ENCODE measurements around the gene KLHL8.

DNA sequence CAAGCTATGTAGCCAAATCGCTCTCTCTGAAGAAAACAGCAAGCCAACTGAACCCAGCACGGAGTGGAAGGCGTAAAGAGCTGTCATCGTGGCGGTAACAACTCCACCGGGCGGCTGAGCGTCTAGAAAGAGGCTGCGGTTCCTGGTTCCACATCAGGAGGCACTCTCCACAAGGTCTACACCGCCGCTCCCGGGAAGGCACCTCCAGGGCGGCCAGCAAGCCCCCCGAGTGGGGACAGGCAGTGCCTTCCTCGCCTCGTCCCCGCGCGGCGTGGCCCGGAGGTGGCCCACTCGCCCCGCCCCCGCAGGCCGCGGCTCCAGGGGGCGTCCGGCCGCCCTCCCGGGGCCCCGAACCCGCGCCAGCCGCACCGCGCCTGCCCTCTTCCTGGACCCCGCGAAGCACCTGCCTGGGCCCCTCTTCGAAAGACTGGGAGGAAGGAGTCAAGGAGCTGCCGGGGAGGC is 755 bp downstream of the KLHL8 start:
- TF ChIP-seq TAF1 (IDR thresholded peaks at IDR 0.05; ENCODE audit: low read depth, low read length) (no peak), SPI1 (IDR thresholded peaks at IDR 0.05; ENCODE audit: low read depth, low read length) (no peak), POLR2A (IDR thresholded peaks at IDR 0.05; ENCODE audit: low read depth, low read length) (no peak), PAX5 (IDR thresholded peaks at IDR 0.05; ENCODE audit: insufficient read depth, low read length, severe bottlenecking) (no peak), POLR2AphosphoS5 (IDR thresholded peaks at IDR 0.05; ENCODE audit: low read depth, low read length) (no peak), POU2F2 (IDR thresholded peaks at IDR 0.05; ENCODE audit: low read depth, low read length) (no peak)

Measured in GM12891 (cell line).